ENCODE results near the gene CYSTM1. TPM values are rescaled to one million over a fixed set of nuclear protein-coding genes. Genes with fewer than 3 reads are reported as not detected.

Gene CYSTM1
- total and polyA plus RNA-seq, 2 of the 8 experiments (the other 6 are each of a cell fraction or from before 2014, with no cell fraction given) = 25.0 to 47.8 TPM

GRCh38 chr5:140178086-140178410 is 3.1 kb downstream of the CYSTM1 start:
- Histone ChIP-seq H3K4me3 (ENCODE audit: extremely low read depth in 1 of 4, insufficient read depth in 2 of 4, low read depth in 3 of 4, low read length in 4 of 4) (no peak overlapping the region), H3K27ac (ENCODE audit: low read depth, low read length) (no peak overlapping the region), H3K4ac (replicated peaks; ENCODE audit: insufficient read length, low read depth, low read length) (no peak overlapping the region), H3K23ac (ENCODE audit: insufficient read length) (no peak overlapping the region), H2BK20ac (ENCODE audit: low read length) (no peak overlapping the region), H3K14ac (ENCODE audit: insufficient read length) (no peak overlapping the region), H3K4me1 (replicated peaks in 1 of 4; ENCODE audit: control insufficient read depth in 3 of 4, insufficient read depth in 4 of 4, low read length in 3 of 4) (peaks cover 4 to 6% (median 5%) of the 10 kb centered on the region in 4 experiments), H3K79me1 (ENCODE audit: low read depth, low read length) (no peaks in the 10 kb centered on the region), H2BK15ac (ENCODE audit: low read length) (no peak overlapping the region), H3K4me2 (ENCODE audit: insufficient read depth in 1 of 2, low read depth in 2 of 2, low read length in 2 of 2) (no peak overlapping the region), H2AK5ac (ENCODE audit: low read depth, low read length) (no peak overlapping the region), H3K79me2 (ENCODE audit: control insufficient read depth in 1 of 2, insufficient read depth in 2 of 2, low read length in 2 of 2) (no peaks in the 10 kb centered on the region), H2BK12ac (ENCODE audit: low read depth, low read length) (no peak overlapping the region), H2BK120ac (replicated peaks; ENCODE audit: low read depth, low read length) (no peak overlapping the region), H2BK5ac (ENCODE audit: low read depth, low read length) (no peak overlapping the region), H4K5ac (ENCODE audit: insufficient read length, low read depth, low read length) (no peak overlapping the region), H3K23me2 (ENCODE audit: low read depth, low read length) (peaks cover 7% of the 10 kb centered on the region; the same call in 1 of the 2 replicates), H4K20me1 (replicated peaks in 1 of 2; ENCODE audit: control insufficient read depth in 1 of 2, insufficient read depth in 2 of 2, low read length in 2 of 2) (no peaks in the 10 kb centered on the region), H4K8ac (ENCODE audit: extremely low read depth, insufficient read depth, low read length) (no peak overlapping the region), H2AFZ (ENCODE audit: low read length) (no peak overlapping the region), H3K9ac (replicated peaks in 1 of 4; ENCODE audit: extremely low read depth in 1 of 4, low read depth in 3 of 4, low read length in 3 of 4) (no peak overlapping the region), H3K9me3 (ENCODE audit: insufficient read depth in 2 of 2, low read depth in 1 of 2, low read length in 1 of 2) (no peaks in the 10 kb centered on the region), H3K56ac (replicated peaks; ENCODE audit: insufficient read length, low read depth, low read length) (no peak overlapping the region), H3K18ac (ENCODE audit: extremely low read depth, low read length) (no peak overlapping the region), H3K36me3 (ENCODE audit: control insufficient read depth in 2 of 4, insufficient read depth in 4 of 4, low read length in 3 of 4) (no peaks in the 10 kb centered on the region), H4K91ac (replicated peaks; ENCODE audit: insufficient read length, low read length) (no peak overlapping the region), H3K27me3 (replicated peaks in 1 of 4; ENCODE audit: control insufficient read depth in 3 of 4, extremely low read depth in 1 of 4, insufficient read depth in 3 of 4, low read length in 3 of 4) (no peaks in the 10 kb centered on the region)
- WGBS, 2 experiments (ENCODE audit: extremely low coverage in 1 of 2, insufficient coverage in 1 of 2, insufficient read length in 1 of 2, insufficient replicate concordance in 2 of 2, low coverage in 1 of 2, low lambda C conversion rate in 2 of 2, missing lambda C conversion rate in 1 of 2) = 93% methylated on average over 1 of the region's 1 CpG; no CpG with 5 or more reads in 1 of the 2 experiments
- DNase-seq (ENCODE audit: low read depth in 1 of 2, low spot score in 2 of 2) (no peak), FAIRE-seq (no peak)
- ChIA-PET POLR2A (ENCODE audit: partially characterized antibody) (no interaction called here), CTCF (ENCODE audit: partially characterized antibody) (interaction anchor here (1.8 to 6.1 kb wide), 3 partner anchors 28 to 174 kb away, joined by 6 to 41 read pairs (median 10); no protein-coding TSS in a partner anchor)
- TF ChIP-seq GABPA (IDR thresholded peaks at IDR 0.05; ENCODE audit: borderline replicate concordance, insufficient read depth, low read length) = no peak

Data from H1 (cell line).